LNCaP clone FGC (cell line): Measurements from ENCODE around the gene GALK1.

Experiments
- DNase-seq: peaks from one replicate; pipeline ENCODE4 v3.0.0-alpha.2; 2011; ENCODE audit warnings: low read depth
- H3K4me3 ChIP-seq: 2 replicates; pipeline ENCODE4 v1.5.1; 2011; ENCODE audit warnings: mild to moderate bottlenecking, low read depth, low read length, control low read depth
- CTCF ChIP-seq: IDR thresholded peaks from 2 replicates; pipeline ENCODE4 v1.5.1; 2012; ENCODE audit warnings: mild to moderate bottlenecking; ENCODE audit not compliant: control insufficient read depth, insufficient read depth; ENCODE audit errors: extremely low read depth

GALK1 gene

GRCh38 chr17:75742337-75742736, 22.7 kb downstream of the GALK1 start:
- DNase-seq = no peak
- no peak overlapping the region for H3K4me3 ChIP-seq
- no peak for TF ChIP-seq CTCF

GRCh38 chr17:75740631-75741077, 24.3 kb downstream of the GALK1 start:
- DNase-seq = no peak
- no peak for TF ChIP-seq CTCF
- H3K4me3 ChIP-seq = no peak overlapping the region

- TF ChIP-seq CTCF = no peak
- no peak for DNase-seq
- H3K4me3 ChIP-seq = no peak overlapping the region
These were observed 24.8 kb downstream of the GALK1 start for GRCh38 chr17:75740215-75740614.

GRCh38 chr17:75739801-75740200, 25.2 kb downstream of the GALK1 start:
- no peak for TF ChIP-seq CTCF
- no peak for DNase-seq
- no peak overlapping the region for H3K4me3 ChIP-seq

- no peak for TF ChIP-seq CTCF
- no peak for DNase-seq
- no peak overlapping the region for H3K4me3 ChIP-seq
These were observed 25.8 kb downstream of the GALK1 start for GRCh38 chr17:75739174-75739573.

GRCh38 chr17:75738218-75738802, 26.7 kb downstream of the GALK1 start:
- H3K4me3 ChIP-seq = no peak overlapping the region
- DNase-seq = no peak
- TF ChIP-seq CTCF = no peak
